ENCODE results near the gene CACNB1.

GRCh38 chr17:39173080-39173479 lies 24.4 kb downstream of the CACNB1 start:
- TF ChIP-seq CTCF (IDR thresholded peaks at IDR 0.05) = no peak
- TF ChIP-seq EZH2 (IDR thresholded peaks at IDR 0.05; ENCODE audit: borderline replicate concordance, insufficient read depth, low read depth, low read length, poor library complexity, severe bottlenecking) = no peak

Data from B cell (primary cell).